Memory B cell (primary cell): ENCODE measurements around the gene MEGF8.
"Not testable (repeated sequence)": the region's sequence is repeated elsewhere in the genome, so short reads cannot be mapped to it uniquely, and the experiment has no call there.

Source experiments
- ATAC-seq: fragments of 150-1000 bp; cut with Tn5 transposase; 2 replicates; pipeline ENCODE4 v1.10.0; 2021; ENCODE audit warnings: low read depth, mild to moderate bottlenecking, moderate library complexity
- DNase-seq, 2 donors: peaks; one replicate each; pipeline ENCODE4 v3.0.0; 2022; ENCODE audit warnings: low spot score in 2 of 2
- H3K27ac Mint-ChIP-seq: one replicate; pipeline ENCODE4 v1.8.0; 2022; ENCODE audit warnings: mild to moderate bottlenecking, moderate library complexity, mixed read lengths
- H3K27me3 Mint-ChIP-seq: one replicate; pipeline ENCODE4 v1.8.0; 2022; ENCODE audit warnings: mixed read lengths
- H3K36me3 Mint-ChIP-seq: one replicate; pipeline ENCODE4 v1.8.0; 2022; ENCODE audit warnings: mild to moderate bottlenecking, mixed read lengths
- H3K4me1 Mint-ChIP-seq: one replicate; pipeline ENCODE4 v1.8.0; 2022; ENCODE audit warnings: mixed read lengths
- H3K4me3 Mint-ChIP-seq: one replicate; pipeline ENCODE4 v1.8.0; 2022; ENCODE audit warnings: mild to moderate bottlenecking, moderate library complexity, mixed read lengths
- H3K9me3 Mint-ChIP-seq: one replicate; pipeline ENCODE4 v1.8.0; 2022; ENCODE audit warnings: mixed read lengths

The MEGF8 gene

DNA sequence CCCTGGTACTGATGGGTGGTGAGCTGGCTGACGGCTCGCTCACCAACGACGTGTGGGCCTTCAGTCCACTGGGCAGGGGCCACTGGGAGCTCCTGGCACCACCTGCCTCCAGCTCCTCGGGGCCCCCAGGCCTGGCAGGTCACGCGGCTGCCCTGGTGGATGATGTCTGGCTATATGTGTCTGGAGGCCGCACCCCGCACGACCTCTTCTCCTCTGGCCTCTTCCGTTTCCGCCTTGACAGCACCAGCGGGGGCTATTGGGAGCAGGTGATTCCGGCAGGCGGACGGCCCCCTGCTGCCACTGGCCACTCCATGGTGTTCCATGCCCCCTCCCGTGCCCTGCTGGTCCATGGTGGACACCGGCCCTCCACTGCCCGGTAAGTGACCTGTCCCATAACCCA, 10.5 kb downstream of the MEGF8 start:
- ATAC-seq, result no peak
- H3K27me3 Mint-ChIP-seq, result no peaks in the 10 kb centered on the region
- H3K4me1 Mint-ChIP-seq, result peaks cover 5% of the 10 kb centered on the region

DNA sequence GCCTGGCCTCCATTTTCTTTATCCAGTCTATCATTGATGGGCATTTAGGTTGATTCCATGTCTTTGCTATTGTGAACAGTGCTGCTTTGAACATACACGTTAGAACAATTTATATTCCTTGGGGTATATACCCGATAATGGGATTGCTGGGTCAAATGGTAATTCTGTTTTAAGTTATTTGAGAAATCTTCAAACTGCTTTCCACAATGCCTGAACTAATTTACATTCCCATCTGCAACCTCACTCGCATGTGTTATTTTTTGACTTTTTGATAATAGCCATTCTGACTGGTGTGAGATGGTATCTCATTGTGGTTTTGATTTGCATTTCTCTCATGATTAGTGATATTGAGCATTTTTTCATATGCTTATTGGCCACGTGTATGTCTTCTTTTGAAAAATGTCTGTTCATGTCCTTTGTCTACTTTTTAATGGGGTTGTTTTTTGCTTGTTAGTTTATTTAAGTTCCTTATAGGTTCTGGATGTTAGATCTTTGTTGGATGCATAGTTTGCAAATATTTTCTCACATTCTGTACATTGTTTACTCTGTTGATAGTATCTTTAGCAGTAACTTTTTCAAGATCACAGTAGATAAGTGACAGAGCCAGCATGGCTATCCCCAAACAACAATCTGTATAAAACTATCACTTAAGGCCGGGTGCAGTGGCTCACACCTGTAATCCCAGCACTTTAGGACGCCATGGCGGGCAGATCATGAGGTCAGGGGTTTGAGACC, 13.9 kb downstream of the MEGF8 start:
- H3K27me3 Mint-ChIP-seq, H3K4me3 Mint-ChIP-seq, H3K9me3 Mint-ChIP-seq, H3K36me3 Mint-ChIP-seq, ATAC-seq, H3K27ac Mint-ChIP-seq, DNase-seq, H3K4me1 Mint-ChIP-seq: not testable (repeated sequence)

More for the DNA sequence above, 10.5 kb downstream of the MEGF8 start:
- DNase-seq, result no peak
- Mint-ChIP-seq H3K9me3 (no peaks in the 10 kb centered on the region), H3K27ac (no peak overlapping the region), H3K36me3 (peaks cover 2% of the 10 kb centered on the region), H3K4me3 (no peak overlapping the region)

DNA sequence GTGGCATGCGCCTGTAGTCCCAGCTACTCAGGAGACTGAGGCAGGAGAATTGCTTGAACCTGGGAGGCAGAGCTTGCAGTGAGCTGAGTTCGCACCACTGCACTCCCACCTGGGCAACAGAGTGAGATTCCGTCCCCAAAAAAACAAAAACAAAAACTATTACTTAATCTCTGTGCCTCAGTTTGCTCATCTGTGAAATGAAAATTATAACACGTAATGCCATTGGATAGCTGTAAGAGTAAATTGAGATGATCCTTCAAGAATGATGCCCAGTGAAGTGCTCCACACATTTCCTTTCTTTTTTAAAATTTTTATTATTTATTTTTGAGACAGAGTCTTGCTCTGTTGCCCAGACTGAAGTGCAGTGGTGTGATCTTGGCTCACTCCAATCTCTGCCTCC, 14.5 kb downstream of the MEGF8 start:
- not testable (repeated sequence) for DNase-seq, H3K27ac Mint-ChIP-seq

DNA sequence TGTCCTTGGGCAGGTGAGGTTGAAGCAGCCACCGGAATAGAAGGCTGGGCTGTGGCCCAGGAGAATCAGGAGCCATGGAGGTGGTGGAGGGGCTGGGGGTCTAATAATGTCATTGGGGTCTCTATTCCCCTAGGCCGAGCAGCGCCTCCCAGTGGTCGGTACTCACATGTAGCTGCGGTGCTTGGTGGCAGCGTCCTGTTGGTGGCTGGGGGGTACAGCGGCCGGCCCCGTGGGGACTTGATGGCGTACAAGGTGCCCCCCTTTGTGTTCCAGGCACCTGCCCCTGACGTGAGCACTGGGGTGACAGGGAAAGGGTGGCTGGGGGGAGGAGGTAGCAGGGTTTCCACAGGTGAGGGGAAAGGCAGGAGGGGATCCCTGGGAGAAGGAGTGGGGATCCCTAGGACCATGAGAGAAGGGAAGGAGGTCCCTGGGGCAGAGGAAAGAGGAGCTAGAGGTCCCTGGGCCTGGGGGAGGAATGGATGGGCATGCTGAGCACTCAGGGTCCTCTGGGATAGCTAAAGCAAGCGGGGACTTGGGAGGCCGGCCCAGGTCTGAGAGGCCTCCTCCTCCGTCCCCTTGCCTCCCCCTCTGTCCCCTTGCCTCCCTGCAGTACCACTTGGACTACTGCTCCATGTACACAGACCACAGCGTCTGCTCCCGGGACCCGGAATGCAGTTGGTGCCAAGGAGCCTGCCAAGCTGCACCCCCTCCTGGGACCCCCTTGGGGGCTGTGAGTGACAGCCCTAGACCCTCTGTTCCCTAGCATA, 18.1 kb downstream of the MEGF8 start:
- ATAC-seq (no peak), DNase-seq (no peak)
- no peak overlapping the region for H3K27ac Mint-ChIP-seq
- H3K36me3 Mint-ChIP-seq, result peaks cover 14% of the 10 kb centered on the region
- H3K4me1 Mint-ChIP-seq, result peaks cover 3% of the 10 kb centered on the region
- no peaks in the 10 kb centered on the region for H3K9me3 Mint-ChIP-seq
- no peaks in the 10 kb centered on the region for H3K27me3 Mint-ChIP-seq
- no peak overlapping the region for H3K4me3 Mint-ChIP-seq

More for the DNA sequence above, 14.5 kb downstream of the MEGF8 start:
- not testable (repeated sequence) for H3K4me1 Mint-ChIP-seq, H3K9me3 Mint-ChIP-seq, H3K4me3 Mint-ChIP-seq, H3K36me3 Mint-ChIP-seq, ATAC-seq, H3K27me3 Mint-ChIP-seq

DNA sequence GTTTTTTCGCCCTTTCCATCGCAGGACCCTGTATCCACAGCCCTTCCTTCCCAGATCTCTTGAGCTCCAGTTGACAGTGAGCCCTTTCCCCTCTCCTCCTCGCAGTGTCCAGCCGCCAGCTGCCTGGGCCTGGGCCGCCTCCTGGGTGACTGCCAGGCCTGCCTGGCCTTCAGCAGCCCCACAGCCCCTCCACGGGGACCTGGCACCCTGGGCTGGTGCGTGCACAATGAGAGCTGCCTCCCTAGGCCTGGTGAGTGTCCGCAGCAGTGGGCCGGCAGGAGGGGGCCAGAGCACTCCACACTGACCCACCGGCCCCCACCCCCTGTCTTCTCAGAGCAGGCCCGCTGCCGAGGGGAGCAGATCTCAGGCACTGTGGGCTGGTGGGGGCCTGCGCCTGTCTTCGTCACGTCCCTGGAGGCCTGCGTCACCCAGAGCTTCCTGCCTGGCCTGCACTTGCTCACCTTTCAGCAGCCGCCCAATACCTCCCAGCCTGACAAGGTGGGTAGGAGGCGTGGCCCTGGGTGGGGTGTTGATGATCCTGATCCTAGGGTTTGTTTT, 19.0 kb downstream of the MEGF8 start:
- Mint-ChIP-seq H3K4me1 (peaks cover under 1% of the 10 kb centered on the region), H3K27ac (no peak overlapping the region), H3K4me3 (no peak overlapping the region), H3K36me3 (peaks cover 16% of the 10 kb centered on the region), H3K27me3 (no peaks in the 10 kb centered on the region), H3K9me3 (no peaks in the 10 kb centered on the region)
- ATAC-seq, result no peak
- DNase-seq, result no peak

DNA sequence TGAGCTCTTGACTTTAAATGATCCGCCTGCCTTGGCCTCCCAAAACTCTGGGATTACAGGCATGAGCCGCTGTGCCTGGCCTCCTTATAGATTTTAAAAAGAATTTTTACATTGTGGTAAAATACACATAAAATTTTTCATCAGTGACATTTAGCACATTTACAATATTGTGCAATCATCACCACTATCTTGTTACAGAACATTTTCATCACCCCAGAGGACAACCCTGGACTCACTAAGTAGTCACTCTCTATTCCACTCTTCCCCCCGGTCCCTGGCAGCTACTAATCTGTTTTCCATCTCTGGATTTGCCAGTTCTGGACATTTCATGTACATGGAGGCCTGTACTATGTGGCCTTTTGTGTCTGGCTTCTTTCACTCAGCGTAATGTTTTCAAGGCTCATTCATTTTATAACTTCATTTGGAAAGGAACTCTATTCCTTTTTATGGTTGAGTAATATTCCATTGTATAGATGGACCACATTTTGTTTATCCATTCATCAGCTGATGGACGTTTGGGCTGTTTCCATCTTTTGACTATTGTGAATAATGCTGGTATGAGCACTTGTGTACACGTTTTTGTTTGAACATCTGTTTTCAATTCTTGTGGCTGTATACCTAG, 19.9 kb downstream of the MEGF8 start:
- Mint-ChIP-seq H3K9me3 (no peaks in the 10 kb centered on the region), H3K27me3 (no peaks in the 10 kb centered on the region), H3K36me3 (peaks cover 16% of the 10 kb centered on the region), H3K27ac (no peak overlapping the region), H3K4me1 (peaks cover 3% of the 10 kb centered on the region), H3K4me3 (no peak overlapping the region)
- ATAC-seq (no peak), DNase-seq (no peak)

DNA sequence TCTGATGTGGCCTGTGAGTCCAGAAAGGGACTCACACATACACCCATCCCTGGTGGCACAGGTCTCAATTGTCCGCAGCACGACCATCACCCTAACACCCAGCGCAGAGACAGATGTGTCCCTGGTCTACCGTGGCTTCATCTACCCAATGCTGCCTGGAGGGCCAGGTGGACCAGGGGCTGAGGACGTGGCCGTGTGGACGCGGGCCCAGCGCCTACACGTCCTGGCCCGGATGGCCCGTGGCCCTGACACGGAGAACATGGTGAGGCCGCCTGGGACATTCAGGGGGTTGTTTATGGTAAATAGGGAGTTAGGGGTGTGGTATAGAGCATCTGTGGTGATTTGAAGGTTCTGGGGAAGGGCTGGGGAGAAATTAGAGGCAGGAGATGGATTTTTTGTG, 22.8 kb downstream of the MEGF8 start:
- ATAC-seq, result no peak
- DNase-seq, result no peak
- H3K9me3 Mint-ChIP-seq, result no peaks in the 10 kb centered on the region
- peaks cover 17% of the 10 kb centered on the region for H3K36me3 Mint-ChIP-seq
- peak overlapping the region; percentile 8 for H3K27ac Mint-ChIP-seq
- peaks cover 10% of the 10 kb centered on the region for H3K4me1 Mint-ChIP-seq
- no peak overlapping the region for H3K4me3 Mint-ChIP-seq
- no peaks in the 10 kb centered on the region for H3K27me3 Mint-ChIP-seq

DNA sequence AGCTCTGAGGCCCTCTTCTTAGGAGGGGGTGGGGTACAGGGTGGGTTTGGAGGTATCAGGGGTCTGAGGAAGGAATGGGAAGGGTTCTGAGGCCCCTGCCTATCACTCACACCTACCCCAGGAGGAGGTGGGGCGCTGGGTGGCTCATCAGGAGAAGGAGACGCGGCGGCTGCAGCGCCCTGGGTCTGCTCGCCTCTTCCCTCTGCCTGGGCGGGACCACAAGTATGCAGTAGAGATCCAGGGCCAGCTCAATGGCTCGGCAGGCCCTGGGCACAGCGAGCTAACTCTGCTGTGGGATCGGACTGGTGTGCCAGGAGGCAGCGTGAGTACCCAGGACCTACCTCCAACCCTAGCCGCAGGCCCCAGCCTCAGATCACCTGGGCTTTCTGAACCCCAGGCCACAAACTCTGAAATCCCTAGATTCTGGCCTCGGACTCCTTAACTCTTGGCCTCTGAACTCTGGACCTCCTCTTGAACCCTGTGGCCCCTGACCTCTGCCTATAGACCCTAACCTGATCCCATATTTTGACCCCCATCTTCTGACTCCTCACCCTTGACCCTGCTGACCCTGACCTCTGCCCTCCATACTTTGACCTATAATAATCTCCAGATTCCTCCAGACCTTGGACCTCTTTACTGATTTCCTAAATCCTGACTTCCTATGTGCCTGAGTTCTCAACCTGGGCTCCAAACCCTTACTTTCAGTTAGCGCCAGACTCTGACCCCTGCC, 24.1 kb downstream of the MEGF8 start:
- no peak for ATAC-seq
- Mint-ChIP-seq H3K9me3 (no peaks in the 10 kb centered on the region), H3K4me1 (peaks cover 10% of the 10 kb centered on the region), H3K27me3 (no peaks in the 10 kb centered on the region), H3K36me3 (peaks cover 21% of the 10 kb centered on the region), H3K27ac (no peak overlapping the region), H3K4me3 (no peak overlapping the region)
- no peak for DNase-seq

DNA sequence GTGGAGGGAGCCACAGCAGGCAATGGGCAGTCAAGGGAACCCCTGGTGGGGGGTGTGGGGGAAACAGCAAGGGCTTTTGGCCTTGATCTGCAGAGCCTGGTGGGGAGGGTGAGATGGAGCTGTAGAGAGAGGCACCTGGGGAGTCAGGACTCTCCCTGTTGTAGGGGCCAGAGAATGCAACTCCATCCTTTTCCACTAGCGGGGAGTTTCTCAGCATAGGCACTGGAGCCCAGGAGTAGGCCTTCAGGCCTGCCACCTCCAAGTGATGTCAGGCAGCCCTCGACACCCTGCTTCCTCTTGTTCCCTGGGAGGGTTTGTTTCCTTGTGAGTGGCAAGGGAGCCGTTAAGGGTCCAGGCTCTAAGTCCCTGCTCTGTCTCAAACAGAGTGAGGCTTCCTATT, 25.0 kb downstream of the MEGF8 start:
- H3K27me3 Mint-ChIP-seq, result no peaks in the 10 kb centered on the region
- no peaks in the 10 kb centered on the region for H3K9me3 Mint-ChIP-seq
- DNase-seq (no peak), ATAC-seq (no peak)
- H3K4me3 Mint-ChIP-seq, result no peak overlapping the region
- H3K36me3 Mint-ChIP-seq, result peaks cover 18% of the 10 kb centered on the region
- peaks cover 10% of the 10 kb centered on the region for H3K4me1 Mint-ChIP-seq
- H3K27ac Mint-ChIP-seq, result no peak overlapping the region

DNA sequence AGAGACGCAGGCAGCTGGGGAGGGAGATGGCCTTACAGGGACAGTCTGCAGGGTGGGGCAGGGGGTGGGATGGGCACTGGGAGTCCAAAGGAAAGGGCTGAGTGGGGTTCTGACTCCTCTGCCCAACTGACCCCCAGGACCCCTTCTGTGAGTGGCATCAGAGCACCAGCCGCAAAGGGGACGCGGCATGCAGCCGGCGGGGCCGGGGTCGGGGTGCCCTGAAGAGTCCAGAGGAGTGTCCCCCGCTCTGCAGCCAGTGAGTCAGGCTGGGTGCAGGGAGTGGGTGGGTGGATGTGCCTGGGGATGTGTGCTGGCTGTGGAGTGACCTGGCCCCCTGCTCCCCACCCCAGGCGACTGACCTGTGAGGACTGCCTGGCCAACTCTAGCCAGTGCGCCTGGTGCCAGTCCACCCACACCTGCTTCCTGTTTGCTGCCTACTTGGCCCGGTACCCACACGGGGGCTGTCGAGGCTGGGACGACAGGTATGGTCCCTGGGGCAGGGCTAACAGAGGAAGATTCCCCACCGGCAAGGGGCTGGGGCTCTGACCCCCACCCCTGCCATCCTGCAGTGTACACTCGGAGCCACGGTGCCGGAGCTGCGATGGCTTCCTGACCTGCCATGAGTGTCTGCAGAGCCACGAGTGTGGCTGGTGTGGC, 25.8 kb downstream of the MEGF8 start:
- no peak overlapping the region for H3K4me3 Mint-ChIP-seq
- H3K27ac Mint-ChIP-seq, result no peak overlapping the region

DNA sequence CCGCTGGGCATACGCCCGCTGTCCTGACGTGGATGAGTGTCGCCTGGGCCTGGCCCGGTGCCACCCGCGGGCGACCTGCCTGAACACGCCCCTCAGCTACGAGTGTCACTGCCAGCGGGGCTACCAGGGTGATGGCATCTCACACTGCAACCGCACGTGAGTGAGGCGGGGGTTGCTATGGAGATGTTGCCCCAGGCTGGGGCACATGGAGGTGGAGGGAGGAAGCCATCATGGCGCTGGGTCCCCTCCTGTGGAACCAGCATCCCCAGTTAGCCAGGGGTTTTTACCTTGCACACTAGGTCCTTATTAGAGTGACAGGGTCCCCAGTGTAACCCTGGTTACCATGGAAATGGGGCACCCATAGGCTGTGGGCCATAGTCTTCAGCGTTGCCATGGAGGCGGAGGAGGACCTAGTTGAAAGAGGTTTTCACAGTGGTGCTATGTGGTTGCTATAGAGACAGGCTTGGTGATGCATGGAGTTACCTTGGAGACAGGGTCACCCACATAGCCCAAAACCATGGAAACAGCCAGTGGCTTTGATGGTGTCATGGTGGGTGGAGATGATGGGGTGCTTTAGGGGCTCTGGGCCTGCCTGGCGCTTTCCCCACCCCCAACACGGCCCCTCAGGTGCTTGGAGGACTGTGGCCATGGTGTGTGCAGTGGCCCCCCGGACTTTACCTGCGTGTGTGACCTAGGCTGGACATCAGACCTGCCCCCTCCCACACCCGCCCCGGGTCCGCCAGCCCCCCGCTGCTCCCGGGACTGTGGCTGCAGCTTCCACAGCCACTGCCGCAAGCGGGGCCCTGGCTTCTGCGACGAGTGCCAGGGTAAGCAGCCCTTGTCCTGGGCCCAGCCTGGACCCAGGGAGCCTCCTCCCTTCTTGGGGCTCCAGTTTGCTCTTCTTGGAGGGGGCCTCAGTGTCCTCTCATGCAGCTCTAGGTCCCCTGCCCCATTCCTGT, 27.1 kb downstream of the MEGF8 start:
- Mint-ChIP-seq H3K4me1 (peaks cover 10% of the 10 kb centered on the region), H3K4me3 (no peak overlapping the region), H3K27ac (no peak overlapping the region), H3K27me3 (no peaks in the 10 kb centered on the region), H3K36me3 (peaks cover 13% of the 10 kb centered on the region), H3K9me3 (no peaks in the 10 kb centered on the region)
- ATAC-seq (peak; percentile 88), DNase-seq (no peak)

More for the DNA sequence above, 25.8 kb downstream of the MEGF8 start:
- peaks cover 14% of the 10 kb centered on the region for H3K36me3 Mint-ChIP-seq
- no peak for DNase-seq
- H3K27me3 Mint-ChIP-seq, result no peaks in the 10 kb centered on the region
- ATAC-seq, result no peak
- H3K9me3 Mint-ChIP-seq, result no peaks in the 10 kb centered on the region
- H3K4me1 Mint-ChIP-seq, result peaks cover 10% of the 10 kb centered on the region

DNA sequence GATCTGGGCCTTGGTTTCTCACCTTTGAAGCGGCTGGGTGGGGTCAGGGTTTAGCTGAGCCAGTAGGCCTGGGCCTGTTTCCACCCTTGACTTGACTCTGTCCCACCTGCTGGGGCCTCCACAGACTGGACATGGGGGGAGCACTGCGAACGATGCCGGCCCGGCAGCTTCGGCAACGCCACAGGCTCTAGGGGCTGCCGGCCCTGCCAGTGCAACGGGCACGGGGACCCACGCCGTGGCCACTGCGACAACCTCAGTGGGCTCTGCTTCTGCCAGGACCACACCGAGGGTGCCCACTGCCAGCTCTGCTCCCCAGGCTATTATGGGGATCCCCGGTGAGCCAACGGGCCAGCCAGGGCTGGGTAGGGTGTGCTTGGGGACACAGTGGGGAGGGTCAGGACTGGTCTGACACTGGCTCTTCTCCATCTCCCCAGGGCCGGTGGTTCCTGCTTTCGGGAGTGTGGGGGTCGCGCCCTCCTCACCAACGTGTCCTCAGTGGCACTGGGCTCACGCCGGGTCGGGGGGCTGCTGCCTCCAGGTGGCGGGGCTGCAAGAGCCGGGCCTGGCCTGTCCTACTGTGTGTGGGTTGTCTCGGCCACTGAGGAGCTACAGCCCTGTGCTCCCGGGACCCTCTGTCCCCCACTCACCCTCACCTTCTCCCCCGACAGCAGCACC, 28.0 kb downstream of the MEGF8 start:
- no peak overlapping the region for H3K4me3 Mint-ChIP-seq
- DNase-seq, result no peak
- H3K27me3 Mint-ChIP-seq, result no peaks in the 10 kb centered on the region
- H3K9me3 Mint-ChIP-seq, result no peaks in the 10 kb centered on the region
- no peak for ATAC-seq
- H3K36me3 Mint-ChIP-seq, result peaks cover 15% of the 10 kb centered on the region
- H3K27ac Mint-ChIP-seq, result no peak overlapping the region
- peaks cover 12% of the 10 kb centered on the region for H3K4me1 Mint-ChIP-seq
